Measurements from ENCODE around the gene ASIC4. TPM values are rescaled to one million over a fixed set of nuclear protein-coding genes. Genes with fewer than 3 reads are reported as not detected.

The ASIC4 gene
- polyA plus RNA-seq, 1 donor (not counting 4 experiments of a cell fraction or from before 2014, with no cell fraction given): not detected

DNA sequence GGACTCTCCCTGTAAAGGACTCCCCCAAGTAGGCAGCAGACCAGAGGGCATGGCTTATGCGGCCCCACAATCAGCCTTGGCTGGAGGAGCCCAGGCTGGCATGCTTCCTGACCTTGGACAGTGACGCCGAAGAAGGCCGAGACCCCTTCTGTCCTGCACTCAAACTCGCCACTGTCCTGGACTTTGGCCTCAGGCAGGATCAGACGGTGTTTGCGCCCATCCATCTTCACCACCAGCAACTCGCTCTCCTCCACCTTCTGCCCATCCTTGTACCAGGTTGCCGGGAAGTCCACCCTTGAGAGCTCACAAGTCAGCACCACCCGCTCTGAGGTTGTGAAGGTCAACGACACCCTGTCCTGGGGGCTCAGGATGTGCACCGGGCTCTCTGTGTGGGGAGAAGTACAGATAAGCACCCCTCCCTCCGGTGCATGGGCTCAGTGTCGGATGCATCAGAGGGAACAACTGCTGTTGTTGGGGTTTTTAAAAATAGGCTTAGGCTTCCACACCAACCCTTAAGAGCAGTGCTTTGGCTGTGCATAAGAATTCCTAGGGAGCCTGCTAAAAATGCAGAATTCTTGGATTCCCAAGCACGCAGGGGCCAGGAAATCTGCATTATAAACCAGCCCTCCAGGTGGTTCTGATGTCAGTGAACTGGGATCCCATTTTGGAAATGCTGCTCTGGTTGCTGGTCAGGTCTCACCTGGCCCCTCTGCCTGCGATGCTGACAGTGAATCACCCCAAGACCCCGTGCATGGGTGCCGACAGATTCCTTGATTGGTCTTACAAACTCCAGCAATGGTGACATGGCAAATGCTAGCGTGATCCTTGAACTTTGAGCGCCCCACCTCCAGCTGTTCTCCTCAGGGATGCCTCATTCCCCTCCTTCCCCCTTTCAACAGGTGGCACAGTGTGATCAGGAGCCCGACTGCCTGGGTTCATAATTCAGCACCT, 51.1 kb downstream of the ASIC4 start:
- Histone ChIP-seq H2AFZ (ENCODE audit: control insufficient read depth, low read length) (no peak overlapping the region), H3K9me1 (ENCODE audit: control insufficient read depth, extremely low read depth, insufficient read depth, low read length) (no peaks in the 10 kb centered on the region), H3K4me2 (ENCODE audit: control insufficient read depth, extremely low read depth, insufficient read depth, low read depth, low read length) (no peak overlapping the region), H3K9ac (ENCODE audit: control insufficient read depth, extremely low read depth, insufficient read depth, low read length) (no peak overlapping the region), H3K4me1 (ENCODE audit: control insufficient read depth, extremely low read depth, insufficient read depth, low read length) (no peaks in the 10 kb centered on the region), H4K20me1 (ENCODE audit: control insufficient read depth, extremely low read depth, insufficient read depth, low read length) (no peaks in the 10 kb centered on the region), H3K4me3 (ENCODE audit: control insufficient read depth in 2 of 3, extremely low read depth in 1 of 3, insufficient read depth in 2 of 3, low read depth in 1 of 3, low read length in 3 of 3) (no peak overlapping the region), H3K9me3 (ENCODE audit: control insufficient read depth, low read depth, low read length) (no peaks in the 10 kb centered on the region), H3K27ac (ENCODE audit: control insufficient read depth, insufficient read depth, low read length) (no peak overlapping the region), H3K36me3 (ENCODE audit: control insufficient read depth in 2 of 2, extremely low read depth in 1 of 2, insufficient read depth in 2 of 2, low read length in 2 of 2) (no peaks in the 10 kb centered on the region), H3K79me2 (ENCODE audit: control insufficient read depth, insufficient read depth, low read length) (no peaks in the 10 kb centered on the region), H3K27me3 (ENCODE audit: control insufficient read depth, extremely low read depth, insufficient read depth, low read length) (no peaks in the 10 kb centered on the region)
- no peak for DNase-seq (ENCODE audit: low read depth, low spot score)
- FAIRE-seq: no peak
- dilution Hi-C loops (cut with MboI; ENCODE audit: extremely low pct_ligation_motif_present, low sequenced_read_pairs): no loop called here
- no peak for TF ChIP-seq EZH2 (IDR thresholded peaks at IDR 0.05; ENCODE audit: low read length)
- TF ChIP-seq, protein P1, sequence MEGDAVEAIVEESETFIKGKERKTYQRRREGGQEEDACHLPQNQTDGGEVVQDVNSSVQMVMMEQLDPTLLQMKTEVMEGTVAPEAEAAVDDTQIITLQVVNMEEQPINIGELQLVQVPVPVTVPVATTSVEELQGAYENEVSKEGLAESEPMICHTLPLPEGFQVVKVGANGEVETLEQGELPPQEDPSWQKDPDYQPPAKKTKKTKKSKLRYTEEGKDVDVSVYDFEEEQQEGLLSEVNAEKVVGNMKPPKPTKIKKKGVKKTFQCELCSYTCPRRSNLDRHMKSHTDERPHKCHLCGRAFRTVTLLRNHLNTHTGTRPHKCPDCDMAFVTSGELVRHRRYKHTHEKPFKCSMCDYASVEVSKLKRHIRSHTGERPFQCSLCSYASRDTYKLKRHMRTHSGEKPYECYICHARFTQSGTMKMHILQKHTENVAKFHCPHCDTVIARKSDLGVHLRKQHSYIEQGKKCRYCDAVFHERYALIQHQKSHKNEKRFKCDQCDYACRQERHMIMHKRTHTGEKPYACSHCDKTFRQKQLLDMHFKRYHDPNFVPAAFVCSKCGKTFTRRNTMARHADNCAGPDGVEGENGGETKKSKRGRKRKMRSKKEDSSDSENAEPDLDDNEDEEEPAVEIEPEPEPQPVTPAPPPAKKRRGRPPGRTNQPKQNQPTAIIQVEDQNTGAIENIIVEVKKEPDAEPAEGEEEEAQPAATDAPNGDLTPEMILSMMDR (optimal IDR thresholded peaks at IDR 0.05 in 1 of 3, IDR thresholded peaks at IDR 0.05 in 1 of 3, conservative IDR thresholded peaks at IDR 0.05 in 1 of 3; ENCODE audit: extremely low read depth in 1 of 3, insufficient read depth in 2 of 3, low read length in 3 of 3): no peak

DNA sequence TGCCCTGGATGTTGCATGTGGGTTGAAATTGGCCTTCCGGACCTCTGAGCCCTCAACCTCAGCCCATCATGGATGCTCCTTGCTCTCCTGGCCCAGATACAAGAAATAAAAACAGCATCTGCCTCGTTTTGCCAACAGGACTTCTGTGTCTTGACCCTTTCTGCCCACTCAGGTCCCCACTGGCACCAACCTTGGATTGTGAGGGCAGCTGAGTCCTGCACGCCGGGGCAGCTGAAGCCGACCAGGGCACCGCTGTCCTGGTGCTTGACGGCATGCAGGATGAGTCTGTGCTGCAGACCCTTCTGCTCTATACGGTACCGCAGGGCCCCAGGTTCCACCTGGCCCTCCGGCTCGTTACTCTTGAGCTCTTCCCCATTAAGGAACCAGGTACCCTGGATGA, 52.4 kb downstream of the ASIC4 start:
- Histone ChIP-seq H4K20me1 (ENCODE audit: control insufficient read depth, extremely low read depth, insufficient read depth, low read length) (no peaks in the 10 kb centered on the region), H3K9ac (ENCODE audit: control insufficient read depth, extremely low read depth, insufficient read depth, low read length) (no peak overlapping the region), H3K9me1 (ENCODE audit: control insufficient read depth, extremely low read depth, insufficient read depth, low read length) (no peaks in the 10 kb centered on the region), H3K27me3 (ENCODE audit: control insufficient read depth, extremely low read depth, insufficient read depth, low read length) (no peaks in the 10 kb centered on the region), H3K79me2 (ENCODE audit: control insufficient read depth, insufficient read depth, low read length) (no peaks in the 10 kb centered on the region), H3K4me1 (ENCODE audit: control insufficient read depth, extremely low read depth, insufficient read depth, low read length) (peaks cover 2% of the 10 kb centered on the region), H3K4me2 (ENCODE audit: control insufficient read depth, extremely low read depth, insufficient read depth, low read depth, low read length) (no peak overlapping the region), H3K36me3 (ENCODE audit: control insufficient read depth in 2 of 2, extremely low read depth in 1 of 2, insufficient read depth in 2 of 2, low read length in 2 of 2) (no peaks in the 10 kb centered on the region), H3K4me3 (ENCODE audit: control insufficient read depth in 2 of 3, extremely low read depth in 1 of 3, insufficient read depth in 2 of 3, low read depth in 1 of 3, low read length in 3 of 3) (no peak overlapping the region), H3K27ac (ENCODE audit: control insufficient read depth, insufficient read depth, low read length) (no peak overlapping the region), H3K9me3 (ENCODE audit: control insufficient read depth, low read depth, low read length) (no peaks in the 10 kb centered on the region), H2AFZ (ENCODE audit: control insufficient read depth, low read length) (no peak overlapping the region)
- DNase-seq (ENCODE audit: low read depth, low spot score) (no peak), FAIRE-seq (no peak)
- dilution Hi-C loops (cut with MboI; ENCODE audit: extremely low pct_ligation_motif_present, low sequenced_read_pairs): no loop called here
- TF ChIP-seq, protein P1 (optimal IDR thresholded peaks at IDR 0.05 in 1 of 3, IDR thresholded peaks at IDR 0.05 in 1 of 3, conservative IDR thresholded peaks at IDR 0.05 in 1 of 3; ENCODE audit: extremely low read depth in 1 of 3, insufficient read depth in 2 of 3, low read length in 3 of 3): no peak
- no peak for TF ChIP-seq EZH2 (IDR thresholded peaks at IDR 0.05; ENCODE audit: low read length)
